NCI-H82 (cell line): ENCODE data around the gene SEC16B.

ENCODE experiments used
- DNase-seq: peaks from one replicate; lab custom pipeline; 2025; lab: John Stamatoyannopoulos, UW

The SEC16B gene

GRCh38 chr1:177937931-177938330 lies 31.9 kb downstream of the SEC16B start:
- no peak for DNase-seq

DNA sequence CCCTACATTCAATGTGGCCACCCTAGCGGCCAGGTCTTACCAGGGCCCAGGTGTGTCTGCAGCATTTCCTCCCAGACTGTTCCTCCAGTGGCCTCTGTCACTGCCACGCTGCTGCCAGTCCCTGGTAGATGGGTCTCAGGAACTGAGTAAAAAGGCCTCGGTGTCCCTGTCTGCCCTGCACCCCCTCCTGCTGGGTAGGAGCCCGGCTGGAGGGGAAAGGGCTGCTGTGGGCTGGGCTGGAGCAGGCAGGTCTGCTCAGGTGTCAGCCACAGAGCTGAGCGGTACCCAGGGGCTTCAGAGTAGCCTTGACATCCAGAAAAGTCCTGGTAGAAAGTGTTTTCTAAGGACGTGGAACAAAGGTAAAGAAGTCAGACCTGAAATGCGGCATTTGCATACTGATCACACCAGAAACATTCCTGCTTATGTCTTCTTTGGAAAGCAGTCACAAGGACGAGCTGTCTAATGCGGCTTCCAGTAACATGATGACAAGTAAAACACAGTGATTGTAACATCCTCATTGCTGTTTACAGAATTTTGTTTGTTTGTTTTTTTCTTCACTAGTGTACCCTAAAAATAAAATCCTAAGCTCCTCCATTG lies 32.6 kb downstream of the SEC16B start:
- DNase-seq, result no peak

GRCh38 chr1:177935638-177936415 lies 34.0 kb downstream of the SEC16B start:
- DNase-seq, result no peak

GRCh38 chr1:177934927-177935326 lies 34.9 kb downstream of the SEC16B start:
- DNase-seq, result no peak

- DNase-seq, result no peak
These were observed 35.4 kb downstream of the SEC16B start for GRCh38 chr1:177934461-177934860.

DNA sequence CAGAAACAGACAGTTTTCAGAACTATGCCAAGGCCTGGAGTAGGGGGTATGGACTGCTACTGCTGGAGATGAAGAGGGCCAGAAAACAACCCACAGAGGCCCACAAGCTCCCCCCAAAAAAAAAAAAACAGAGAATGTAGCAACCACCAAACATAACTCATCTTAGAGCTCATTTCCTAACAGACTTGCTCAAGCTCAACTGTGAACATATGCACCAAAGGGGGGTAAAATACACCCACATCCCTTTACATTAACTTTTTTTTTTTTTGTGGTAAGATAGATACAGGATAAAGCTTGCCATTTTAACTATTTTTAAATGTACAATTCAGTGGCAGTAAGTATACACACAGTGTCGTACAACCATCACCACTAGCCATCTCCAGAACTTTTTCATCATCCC lies 36.0 kb downstream of the SEC16B start:
- no peak for DNase-seq

DNA sequence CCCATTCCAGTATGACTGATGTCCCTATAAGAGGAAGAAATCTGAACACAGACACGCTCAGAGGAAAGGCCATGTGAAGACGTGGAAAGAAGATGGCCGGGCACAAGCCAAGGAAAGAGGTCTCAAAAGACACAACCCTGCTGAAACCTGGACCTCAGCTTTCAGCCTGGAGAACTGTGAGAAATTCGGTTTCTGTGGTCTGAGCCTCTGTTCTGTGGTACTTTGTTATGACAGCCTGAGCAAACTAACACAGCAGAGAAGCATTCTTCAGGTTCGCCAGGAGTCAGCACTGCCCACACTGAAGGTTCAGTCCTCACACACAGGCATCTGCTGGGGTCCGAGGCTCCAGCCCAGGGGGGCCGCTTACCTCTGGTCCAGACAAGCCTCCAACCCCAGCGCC lies 37.7 kb downstream of the SEC16B start:
- no peak for DNase-seq

DNA sequence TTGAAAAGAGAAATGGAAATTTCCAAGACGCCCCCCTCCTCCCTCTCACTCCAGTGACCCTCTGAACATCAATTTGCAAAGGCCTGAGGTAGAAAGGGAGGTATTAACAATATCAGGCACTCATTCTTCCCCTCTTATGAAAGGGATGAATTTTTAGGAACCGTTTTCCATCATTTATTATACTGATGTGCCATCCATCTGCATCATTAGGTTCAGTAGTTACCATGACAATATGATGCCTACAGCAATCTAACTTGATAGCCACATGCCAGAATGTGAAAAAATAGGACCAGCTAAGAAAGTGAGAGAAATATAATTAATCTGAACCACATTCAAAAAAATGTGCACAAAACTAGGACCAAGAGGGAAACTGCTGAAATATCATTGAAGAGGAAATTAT lies 40.9 kb downstream of the SEC16B start:
- no peak for DNase-seq

GRCh38 chr1:177928194-177928593 lies 41.7 kb downstream of the SEC16B start:
- peak; percentile 21 for DNase-seq

DNA sequence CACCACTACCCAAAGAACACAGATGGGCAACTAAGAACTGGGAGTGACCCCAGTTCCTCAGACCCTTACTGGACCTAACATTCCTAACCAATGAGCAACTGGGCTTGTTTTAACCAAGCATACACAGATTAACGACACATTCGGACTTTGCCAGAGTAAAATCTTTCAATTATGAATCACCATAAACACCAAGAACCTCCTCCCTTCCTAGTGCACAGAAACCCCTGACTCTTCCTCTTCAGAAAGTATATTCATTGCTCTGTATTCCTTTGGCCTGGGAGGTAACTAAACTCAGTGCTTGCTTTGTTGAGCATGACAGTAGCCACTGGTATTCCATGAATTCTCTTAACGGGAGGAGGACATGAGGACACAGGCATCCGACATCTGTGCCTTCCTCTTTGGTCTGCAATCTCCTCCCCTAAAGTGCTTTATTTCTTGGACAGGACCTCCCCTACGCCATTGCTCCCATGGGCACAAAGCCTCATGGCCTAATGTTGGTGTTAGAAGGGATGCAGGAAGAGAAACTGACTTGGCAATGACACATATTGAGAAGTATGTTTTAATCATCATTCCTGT lies 42.7 kb downstream of the SEC16B start:
- DNase-seq, result no peak

DNA sequence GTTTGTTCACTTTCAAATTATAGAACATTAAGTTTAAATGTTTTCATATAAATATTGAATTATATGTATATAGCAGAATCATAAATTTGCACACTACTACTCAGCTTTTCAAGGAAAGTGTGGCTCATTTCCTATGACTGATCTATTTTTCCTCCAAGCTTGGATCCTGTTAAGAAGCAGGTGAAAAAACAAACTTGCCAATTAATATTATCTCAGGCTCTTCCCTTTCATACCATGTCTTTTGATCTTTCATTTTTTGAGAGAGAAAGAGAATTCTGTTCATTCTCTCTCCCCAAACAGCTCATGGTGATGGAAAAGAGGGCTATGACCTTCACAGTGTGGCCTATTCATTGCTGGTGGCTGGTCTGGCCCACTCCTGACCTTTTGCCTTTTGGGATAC lies 43.7 kb downstream of the SEC16B start:
- no peak for DNase-seq

DNA sequence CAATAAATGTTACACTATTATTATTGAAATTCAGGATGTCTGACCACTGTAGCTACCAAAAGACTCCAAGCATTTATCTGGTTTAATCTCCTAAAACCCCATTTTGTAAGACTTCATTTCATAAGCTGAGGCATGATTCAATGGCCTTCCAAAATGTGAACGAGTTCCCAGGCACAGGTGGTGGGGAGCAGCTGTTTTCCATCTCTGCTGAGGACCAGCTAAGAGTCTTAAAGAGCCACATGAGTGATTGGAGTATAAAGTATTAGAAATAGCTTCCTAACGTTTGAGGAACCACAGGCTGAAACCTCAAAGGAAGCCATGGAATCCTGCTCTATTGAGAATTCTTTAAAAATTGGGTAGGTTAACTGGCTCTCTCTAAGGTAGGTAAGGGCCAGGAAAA lies 44.9 kb downstream of the SEC16B start:
- peak; percentile 78 for DNase-seq

DNA sequence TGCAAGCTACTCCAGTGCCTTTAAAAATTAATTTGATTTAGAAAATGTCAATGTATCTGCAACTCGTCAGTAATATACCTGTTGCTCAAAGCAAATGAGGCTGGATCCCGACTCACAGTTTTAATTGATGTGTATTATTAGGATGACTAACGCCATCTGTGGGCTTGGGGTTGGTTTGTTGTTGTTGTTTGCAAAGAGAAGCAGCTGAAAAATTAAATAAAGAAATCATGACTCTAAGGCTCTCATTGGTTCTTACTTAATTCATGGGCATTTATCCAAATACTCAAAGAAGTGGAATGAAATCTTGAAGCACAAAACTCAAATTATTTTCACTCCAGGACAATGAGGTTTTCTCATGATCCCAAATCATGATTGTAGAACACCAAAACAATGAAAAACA lies 46.4 kb downstream of the SEC16B start:
- DNase-seq, result no peak

GRCh38 chr1:177922209-177922608 lies 47.6 kb downstream of the SEC16B start:
- DNase-seq, result peak; percentile 31

- no peak for DNase-seq
These were observed 48.3 kb downstream of the SEC16B start for GRCh38 chr1:177921590-177921989.

DNA sequence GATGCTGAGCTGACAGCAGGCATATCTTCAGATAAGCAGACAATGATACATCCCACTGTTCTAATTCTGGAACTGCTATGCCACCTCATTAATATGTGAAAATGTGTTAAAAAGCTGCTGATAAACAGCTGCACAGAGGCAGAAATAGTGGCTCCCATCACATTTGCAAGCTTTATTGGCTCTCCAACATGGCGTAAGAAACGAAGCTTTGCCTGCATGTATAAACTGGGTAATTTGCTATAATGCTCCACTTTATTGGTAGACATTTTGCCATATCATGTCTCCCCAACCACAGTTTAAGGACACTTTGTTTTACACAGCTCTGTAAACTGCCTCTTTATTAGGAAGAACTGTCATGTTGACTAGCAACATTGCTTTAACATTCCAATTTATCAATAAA lies 49.8 kb downstream of the SEC16B start:
- no peak for DNase-seq

DNA sequence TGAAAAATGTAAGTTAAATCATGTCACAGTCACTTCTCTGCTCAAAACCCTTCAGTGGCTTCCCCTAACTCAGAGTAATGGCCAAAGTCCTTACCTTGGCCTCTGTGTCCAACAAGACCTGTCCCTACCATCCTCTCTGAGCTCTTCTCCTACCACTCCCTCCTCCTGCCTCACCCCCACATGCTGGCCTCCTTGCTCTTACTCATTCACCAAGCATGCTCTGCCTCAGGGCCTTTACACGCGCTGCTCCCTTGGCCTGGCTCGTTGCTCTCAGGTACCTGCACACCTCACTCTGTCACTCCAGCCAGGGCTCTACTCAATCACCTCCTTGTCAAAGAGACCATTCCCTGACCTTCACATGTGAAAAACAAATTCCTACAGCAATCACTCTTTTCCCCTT lies 54.2 kb downstream of the SEC16B start:
- no peak for DNase-seq

DNA sequence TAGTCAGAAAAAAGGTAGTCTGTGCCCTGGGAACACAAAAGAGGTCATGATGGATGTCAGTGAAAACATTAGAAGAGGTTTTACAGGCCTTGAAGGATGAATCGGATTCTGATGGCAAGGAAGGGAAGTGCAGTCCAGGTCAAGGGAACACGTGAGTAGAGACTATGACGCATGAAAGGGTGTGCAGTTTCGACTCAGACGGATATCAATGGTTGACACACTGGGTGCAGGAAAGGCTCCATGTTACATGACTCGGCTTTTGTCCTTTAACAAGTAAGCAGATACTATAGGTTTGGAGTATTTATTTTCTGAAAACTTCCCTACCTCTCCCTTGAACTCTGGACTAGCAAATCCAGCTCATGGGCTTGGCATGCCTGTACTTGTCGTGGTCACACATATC lies 55.3 kb downstream of the SEC16B start:
- no peak for DNase-seq

DNA sequence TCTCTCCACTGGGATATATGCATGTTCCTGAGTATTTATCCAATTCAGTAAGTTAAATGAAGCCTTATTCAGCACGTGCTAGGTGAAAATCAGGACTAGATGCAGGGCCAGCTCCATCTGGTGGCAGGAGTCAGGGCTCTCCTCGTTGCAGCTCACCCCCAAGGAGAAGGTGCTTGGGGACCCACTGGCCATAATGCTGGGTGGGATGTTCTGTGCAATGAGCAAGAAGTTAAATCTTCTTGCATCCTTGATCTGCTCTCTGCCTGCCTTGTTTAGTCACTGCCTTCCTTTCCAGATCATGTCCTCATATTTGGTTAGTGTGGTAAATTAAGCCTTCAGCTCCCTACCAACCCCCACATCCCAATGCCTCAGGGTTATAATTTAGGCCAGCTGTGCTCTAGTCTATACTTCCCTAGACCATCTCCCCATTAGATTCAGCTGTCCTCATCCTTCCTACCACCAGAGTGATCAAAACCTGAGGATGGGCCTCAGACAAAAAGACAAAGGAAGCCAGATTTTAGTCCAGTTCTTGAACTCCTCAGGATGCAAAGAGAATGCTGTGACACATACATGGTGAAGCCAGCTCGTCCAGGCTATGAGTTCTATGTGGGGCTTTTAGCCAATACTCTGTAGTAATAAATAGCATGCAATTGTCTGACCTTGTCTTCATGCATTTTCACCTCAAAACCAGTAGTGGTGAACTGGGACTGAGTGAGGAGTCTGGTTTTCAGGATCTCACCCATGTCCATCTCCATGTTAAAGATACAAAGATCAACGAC lies 55.9 kb downstream of the SEC16B start:
- peak; percentile 67 for DNase-seq

GRCh38 chr1:177912991-177913390 lies 56.9 kb downstream of the SEC16B start:
- no peak for DNase-seq

DNA sequence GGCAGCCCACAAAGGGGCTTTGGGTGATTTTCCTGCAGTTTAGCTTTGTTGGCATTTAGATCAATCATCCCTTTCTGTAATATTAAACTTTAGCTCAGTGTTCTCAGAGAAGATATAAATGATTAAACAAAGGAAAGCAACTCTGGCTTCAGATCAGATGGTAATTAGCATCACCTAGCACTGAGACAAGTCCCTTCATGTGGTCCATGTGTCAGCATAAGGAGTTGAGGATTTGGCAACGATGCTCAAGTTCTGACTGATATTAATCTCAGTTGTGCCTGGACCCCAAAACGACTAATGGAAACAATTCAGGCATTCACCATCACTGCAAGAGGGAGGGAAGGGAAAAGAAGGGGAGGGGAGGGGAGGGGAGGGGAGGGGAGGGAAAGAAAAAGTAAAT lies 60.4 kb downstream of the SEC16B start:
- DNase-seq, result no peak

DNA sequence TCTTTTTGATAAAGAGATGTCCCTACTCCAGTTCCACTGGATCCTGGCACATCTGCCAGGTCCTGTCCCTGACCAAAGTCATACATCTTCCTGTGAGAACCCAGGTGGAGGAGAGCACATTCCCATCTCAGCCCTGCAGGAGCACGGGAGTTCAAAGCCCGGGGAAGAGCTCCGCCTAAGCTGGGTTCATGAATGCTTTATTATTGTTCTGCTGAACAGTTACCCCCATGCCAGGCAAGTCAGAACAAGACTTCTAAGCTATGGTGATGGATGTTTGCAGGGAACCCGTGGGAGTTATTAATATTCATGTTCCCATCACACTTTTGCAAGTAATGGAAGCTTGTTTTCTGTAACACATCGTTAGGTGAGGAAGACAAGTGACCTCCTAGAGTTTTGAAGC lies 62.9 kb downstream of the SEC16B start:
- no peak for DNase-seq

GRCh38 chr1:177905686-177906085 lies 64.2 kb downstream of the SEC16B start:
- DNase-seq, result no peak
